HG03439 (cell line): ENCODE results near the gene CEBPA.
A peak's percentile ranks its signal among the peaks of the same experiment; 100 is the strongest.

ENCODE experiments used
- ATAC-seq: cut with Tn5 transposase; IDR thresholded peaks from one replicate; pipeline ENCODE4 v1.9.1; 2021; ENCODE audit warnings: mild to moderate bottlenecking, moderate library complexity; ENCODE audit not compliant: unreplicated experiment

The CEBPA gene

GRCh38 chr19:33302175-33302973, at the start of gene CEBPA:
TSS of gene CEBPA (minus strand) at chr19:33302534. CDS start at chr19:33302414, 120 bp downstream.
- peak; percentile 92 for ATAC-seq

GRCh38 chr19:33350538-33351309, 48.4 kb upstream of the CEBPA start:
- no peak for ATAC-seq

GRCh38 chr19:33349319-33350289, 47.3 kb upstream of the CEBPA start:
- no peak for ATAC-seq

GRCh38 chr19:33348301-33349010, 46.1 kb upstream of the CEBPA start:
- ATAC-seq, result no peak

- no peak for ATAC-seq
Measured at GRCh38 chr19:33347300-33347699, 45.0 kb upstream of the CEBPA start.

- no peak for ATAC-seq
Measured at GRCh38 chr19:33346665-33347064, 44.3 kb upstream of the CEBPA start.

GRCh38 chr19:33345163-33345562, 42.8 kb upstream of the CEBPA start:
- no peak for ATAC-seq

- ATAC-seq, result no peak
Measured at GRCh38 chr19:33344573-33344925, 42.2 kb upstream of the CEBPA start.

GRCh38 chr19:33343859-33344572, 41.7 kb upstream of the CEBPA start:
- no peak for ATAC-seq

GRCh38 chr19:33343301-33343700, 41.0 kb upstream of the CEBPA start:
- no peak for ATAC-seq

GRCh38 chr19:33340991-33341390, 38.7 kb upstream of the CEBPA start:
- ATAC-seq, result no peak

- ATAC-seq, result no peak
Measured at GRCh38 chr19:33339016-33339984, 37.0 kb upstream of the CEBPA start.

- ATAC-seq, result no peak
Measured at GRCh38 chr19:33335446-33335845, 33.1 kb upstream of the CEBPA start.

- no peak for ATAC-seq
Measured at GRCh38 chr19:33334271-33334670, 31.9 kb upstream of the CEBPA start.

- ATAC-seq, result no peak
Measured at GRCh38 chr19:33333642-33334041, 31.3 kb upstream of the CEBPA start.

GRCh38 chr19:33333151-33333550, 30.8 kb upstream of the CEBPA start:
- ATAC-seq, result no peak

- no peak for ATAC-seq
Measured at GRCh38 chr19:33332248-33332647, 29.9 kb upstream of the CEBPA start.

- ATAC-seq, result no peak
Measured at GRCh38 chr19:33329736-33330135, 27.4 kb upstream of the CEBPA start.

- no peak for ATAC-seq
Measured at GRCh38 chr19:33329060-33329459, 26.7 kb upstream of the CEBPA start.
